Measurements from ENCODE around the gene C15orf40. TPM values are rescaled to one million over a fixed set of nuclear protein-coding genes. Genes with fewer than 3 reads are reported as not detected.

C15orf40 gene
- total RNA-seq, 1 experiment from 2014 or later = 27.5 TPM

- TF ChIP-seq ZNF532 (CRISPR knock-in tag; IDR thresholded peaks at IDR 0.05; ENCODE audit: borderline replicate concordance) (no peak), JUN (CRISPR knock-in tag; IDR thresholded peaks at IDR 0.05) (no peak)
These were observed 50.7 kb downstream of the C15orf40 start (continued) for GRCh38 chr15:82960766-82961165.

GRCh38 chr15:82959423-82959822 is 52.0 kb downstream of the C15orf40 start:
- Mint-ChIP-seq H3K4me3 (no peak overlapping the region), H3K9me3 (no peaks in the 10 kb centered on the region), H3K27ac (no peak overlapping the region), H3K36me3 (no peaks in the 10 kb centered on the region), H3K27me3 (ENCODE audit: low read depth) (peaks cover 6% of the 10 kb centered on the region), H3K4me1 (peaks cover 13% of the 10 kb centered on the region)
- ChIA-PET POLR2A (no interaction called here), CTCF (interaction anchor here (1.0 to 1.4 kb wide), 3 partner anchors 12 to 110 kb away, joined by 3 to 4 read pairs (median 4); no protein-coding TSS in a partner anchor)
- no peak for TF ChIP-seq MAX (CRISPR knock-in tag; IDR thresholded peaks at IDR 0.05)
- TF ChIP-seq ZNF423 (CRISPR knock-in tag; IDR thresholded peaks at IDR 0.05) = no peak
- TF ChIP-seq TEAD1 (CRISPR knock-in tag; IDR thresholded peaks at IDR 0.05) = no peak
- no peak for TF ChIP-seq FOXK1 (CRISPR knock-in tag; IDR thresholded peaks at IDR 0.05)
- TF ChIP-seq CBFB (CRISPR knock-in tag; IDR thresholded peaks at IDR 0.05; ENCODE audit: low read depth) = no peak
- TF ChIP-seq ZNF232 (CRISPR knock-in tag; IDR thresholded peaks at IDR 0.05) = no peak
- TF ChIP-seq CREB1 (CRISPR knock-in tag; IDR thresholded peaks at IDR 0.05) = no peak
- no peak for TF ChIP-seq ZNF425 (CRISPR knock-in tag; conservative IDR thresholded peaks at IDR 0.05)
- no peak for TF ChIP-seq SOX15 (CRISPR knock-in tag; IDR thresholded peaks at IDR 0.05)
- TF ChIP-seq MLX (CRISPR knock-in tag; IDR thresholded peaks at IDR 0.05) = no peak
- no peak for TF ChIP-seq ZNF317 (CRISPR knock-in tag; IDR thresholded peaks at IDR 0.05; ENCODE audit: borderline replicate concordance, low read depth)
- ATAC-seq (no peak), DNase-seq (ENCODE audit: low spot score) (no peak)

GRCh38 chr15:82958638-82959037 is 52.8 kb downstream of the C15orf40 start:
- ATAC-seq (no peak), DNase-seq (ENCODE audit: low spot score) (no peak)
- ChIA-PET CTCF (interaction anchor here (1.0 to 1.4 kb wide), 2 partner anchors 12 to 109 kb away, joined by 3 to 4 read pairs; no protein-coding TSS in a partner anchor), POLR2A (no interaction called here)
- Mint-ChIP-seq H3K4me1 (peaks cover 8% of the 10 kb centered on the region), H3K27ac (no peak overlapping the region), H3K36me3 (no peaks in the 10 kb centered on the region), H3K27me3 (ENCODE audit: low read depth) (peaks cover 9% of the 10 kb centered on the region), H3K9me3 (no peaks in the 10 kb centered on the region), H3K4me3 (no peak overlapping the region)
- TF ChIP-seq ATF1 (CRISPR knock-in tag; IDR thresholded peaks at IDR 0.05) = no peak
- TF ChIP-seq MXD4 (CRISPR knock-in tag; IDR thresholded peaks at IDR 0.05; ENCODE audit: borderline replicate concordance) = no peak
- TF ChIP-seq ZNF396 (CRISPR knock-in tag; IDR thresholded peaks at IDR 0.05; ENCODE audit: borderline replicate concordance) = no peak
- no peak for TF ChIP-seq PRDM15 (CRISPR knock-in tag; IDR thresholded peaks at IDR 0.05)
- TF ChIP-seq NFATC4 (CRISPR knock-in tag; IDR thresholded peaks at IDR 0.05) = no peak
- no peak for TF ChIP-seq CDX4 (CRISPR knock-in tag; IDR thresholded peaks at IDR 0.05; ENCODE audit: borderline replicate concordance)
- TF ChIP-seq MLX (CRISPR knock-in tag; IDR thresholded peaks at IDR 0.05) = no peak
- TF ChIP-seq OVOL2 (CRISPR knock-in tag; IDR thresholded peaks at IDR 0.05; ENCODE audit: borderline replicate concordance) = no peak

Data from WTC11 (cell line).